GM18505 (cell line): ENCODE results near the gene OR3A2.
"Not testable (repeated sequence)": the region's sequence is repeated elsewhere in the genome, so short reads cannot be mapped to it uniquely, and the experiment has no call there.

Source experiments
- ATAC-seq: cut with Tn5 transposase; IDR thresholded peaks from one replicate; pipeline ENCODE4 v1.9.1; 2021; ENCODE audit not compliant: unreplicated experiment
- POLR2A ChIP-seq: IDR thresholded peaks from 4 replicates; pipeline ENCODE4 v1.6.1; 2011; ENCODE audit warnings: borderline replicate concordance; ENCODE audit not compliant: insufficient read depth, insufficient read length; ENCODE audit errors: extremely low read depth

OR3A2 gene

DNA sequence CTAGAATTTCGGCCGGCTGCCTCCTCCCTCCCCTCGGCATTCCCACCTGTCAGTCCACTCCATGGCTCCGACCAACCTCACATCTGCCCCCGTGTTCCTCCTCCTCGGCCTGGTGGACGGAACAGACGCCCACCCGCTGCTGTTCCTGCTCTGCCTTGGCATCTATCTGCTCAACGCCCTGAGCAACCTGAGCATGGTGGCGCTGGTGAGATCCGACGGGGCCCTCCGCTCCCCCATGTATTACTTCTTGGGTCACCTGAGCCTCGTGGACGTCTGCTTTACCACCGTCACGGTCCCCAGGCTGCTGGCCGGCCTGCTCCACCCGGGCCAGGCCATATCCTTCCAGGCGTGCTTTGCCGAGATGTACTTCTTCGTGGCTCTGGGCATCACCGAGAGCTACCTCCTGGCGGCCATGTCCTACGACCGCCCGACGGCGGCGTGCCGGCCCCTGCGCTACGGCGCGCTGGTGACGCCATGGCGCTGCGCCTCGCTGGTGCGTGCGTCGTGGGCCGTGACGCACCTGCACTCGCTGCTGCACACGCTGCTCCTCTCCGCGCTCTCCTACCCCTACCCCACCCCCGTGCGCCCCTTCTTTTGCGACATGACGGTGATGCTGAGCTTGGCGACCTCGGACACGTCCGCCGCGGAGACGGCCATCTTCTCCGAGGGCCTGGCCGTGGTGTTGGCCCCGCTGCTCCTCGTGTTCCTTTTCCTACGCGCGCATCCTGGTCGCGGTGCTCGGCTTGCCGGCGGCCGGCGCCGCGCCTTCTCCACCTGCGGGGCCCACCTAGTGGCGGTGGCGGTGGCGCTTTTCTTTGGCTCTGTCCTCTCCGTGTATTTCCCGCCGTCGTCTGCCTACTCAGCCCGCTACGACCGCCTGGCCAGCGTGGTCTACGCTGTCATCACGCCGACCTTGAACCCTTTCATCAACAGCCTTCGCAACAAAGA, at the start of gene OR3A2:
Gene OR3A2 (minus strand): TSS at position 440 of the 948 bp plus-strand sequence.
- no peak for TF ChIP-seq POLR2A
- ATAC-seq: no peak

DNA sequence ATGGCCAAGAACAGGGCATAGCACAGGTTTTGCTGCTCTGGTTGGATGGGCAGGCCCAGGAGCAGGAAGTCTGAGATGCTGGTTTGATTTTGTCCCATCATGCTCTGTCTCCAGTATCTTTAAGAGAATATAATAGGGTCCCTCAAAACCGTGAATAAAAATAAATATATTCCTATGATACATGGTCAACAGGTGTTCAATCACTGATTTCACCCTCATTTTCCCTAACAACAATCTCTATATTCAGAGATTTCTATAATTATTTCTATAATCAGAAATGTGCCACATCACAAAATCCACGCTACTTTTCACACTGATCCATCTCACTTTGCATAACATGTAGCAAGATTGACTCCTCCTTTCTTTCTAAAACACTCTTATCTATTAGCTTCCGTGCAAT, 47.6 kb upstream of the OR3A2 start, which contains the start of gene OR1E2:
Gene OR1E2 (minus strand): TSS at position 101 of the 400 bp plus-strand sequence. CDS start 0 bp downstream, at position 101.
- TF ChIP-seq POLR2A: no peak
- no peak for ATAC-seq

DNA sequence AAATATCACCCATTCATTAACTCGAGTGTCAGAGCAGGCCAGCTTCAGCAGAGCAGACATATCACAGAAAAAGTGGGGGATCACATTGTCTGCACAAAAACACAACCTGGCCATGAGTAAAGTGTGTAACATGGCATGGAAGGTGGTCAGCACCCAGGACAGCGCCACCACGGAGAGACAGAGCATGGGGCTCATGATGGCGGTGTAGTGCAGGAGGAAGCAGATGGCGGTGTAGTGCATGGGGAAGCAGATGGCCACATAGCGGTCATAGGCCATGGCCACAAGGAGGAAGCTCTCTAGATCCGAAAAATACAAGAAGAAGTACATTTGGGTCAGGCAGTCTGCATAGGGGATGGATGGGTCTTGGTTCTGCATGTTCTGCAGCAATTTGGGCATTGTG, 47.1 kb upstream of the OR3A2 start:
- not testable (repeated sequence) for ATAC-seq

DNA sequence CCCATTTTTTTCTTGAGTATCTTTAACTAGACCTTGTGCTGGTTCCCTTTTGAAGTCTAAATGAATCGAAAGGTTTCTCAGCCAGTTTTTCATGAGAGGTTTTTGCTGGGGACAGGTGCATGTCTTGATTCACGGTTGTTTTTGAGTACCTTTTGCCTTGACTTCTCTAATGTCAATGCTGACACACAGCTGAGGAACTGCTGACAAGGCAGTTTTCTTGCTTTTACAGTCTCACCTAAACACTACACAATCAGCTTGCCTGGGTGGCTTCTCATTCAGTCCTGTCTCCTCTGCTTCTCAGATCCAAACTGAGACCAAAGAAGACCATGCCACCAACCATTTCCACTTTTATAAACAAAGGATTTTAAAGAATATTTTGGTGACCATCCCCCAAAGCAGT, 32.1 kb upstream of the OR3A2 start:
- TF ChIP-seq POLR2A: no peak
- ATAC-seq: no peak

DNA sequence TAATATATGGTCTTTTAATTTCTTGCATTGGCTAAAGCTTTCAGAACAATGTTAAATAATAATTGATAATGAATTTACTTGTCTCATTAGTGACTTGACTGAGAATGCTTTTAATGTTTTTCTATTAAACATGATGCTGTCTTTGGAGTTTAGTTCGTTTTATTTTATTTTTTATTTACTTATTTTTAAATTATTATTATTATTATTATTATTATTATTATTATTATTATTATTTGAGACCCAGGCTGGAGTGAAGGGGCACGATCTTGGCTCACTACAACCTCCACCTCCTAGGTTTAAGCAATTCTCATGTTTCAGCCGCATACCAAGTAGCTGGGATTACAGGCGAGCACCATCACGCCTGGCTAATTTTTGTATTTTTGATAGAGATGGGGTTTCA, 29.5 kb upstream of the OR3A2 start:
- no peak for ATAC-seq
- TF ChIP-seq POLR2A: no peak

DNA sequence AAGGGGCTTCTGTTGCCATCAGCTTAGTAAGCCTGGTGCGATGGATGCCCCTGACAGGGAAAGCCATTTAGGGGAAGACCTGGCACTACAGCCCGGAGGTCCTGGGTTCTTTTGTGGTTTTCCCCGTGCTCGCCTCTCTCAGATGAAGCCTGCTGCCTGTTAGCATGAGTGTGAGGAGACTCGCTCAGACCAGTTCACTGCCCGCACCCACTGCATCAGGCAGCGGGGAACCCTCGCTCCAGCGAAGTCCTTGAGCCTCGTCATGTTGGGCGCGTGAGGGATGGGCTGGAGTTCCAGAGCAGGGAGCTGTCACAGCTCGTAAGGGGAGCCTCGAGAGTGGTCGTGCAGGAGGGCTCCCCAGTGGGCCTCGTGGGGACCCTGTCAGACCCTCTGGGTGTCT, 26.1 kb upstream of the OR3A2 start:
- not testable (repeated sequence) for ATAC-seq

DNA sequence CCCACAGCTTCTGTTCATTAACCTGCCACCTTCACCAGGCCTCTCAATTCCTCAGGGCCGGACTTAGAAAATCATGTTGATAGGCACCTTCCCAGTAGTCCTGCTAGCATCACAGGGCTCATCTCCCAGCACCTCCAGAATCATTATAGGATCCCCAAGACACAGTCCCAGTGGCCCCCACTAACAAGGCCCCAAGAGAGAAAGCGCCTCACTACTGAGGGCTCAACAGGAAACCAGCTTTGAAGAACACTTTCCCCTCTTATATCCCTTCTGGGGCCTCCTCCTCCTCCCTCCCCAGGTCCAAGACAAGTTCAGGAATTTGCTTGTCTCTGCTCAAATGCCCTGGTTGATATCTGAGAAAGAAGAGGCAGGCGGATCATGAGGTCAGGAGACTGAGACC, 25.0 kb upstream of the OR3A2 start, which contains the start of gene OR3A3:
Gene OR3A3 (plus strand): TSS at position 301 of the 400 bp plus-strand sequence.
- no peak for ATAC-seq
- no peak for TF ChIP-seq POLR2A

DNA sequence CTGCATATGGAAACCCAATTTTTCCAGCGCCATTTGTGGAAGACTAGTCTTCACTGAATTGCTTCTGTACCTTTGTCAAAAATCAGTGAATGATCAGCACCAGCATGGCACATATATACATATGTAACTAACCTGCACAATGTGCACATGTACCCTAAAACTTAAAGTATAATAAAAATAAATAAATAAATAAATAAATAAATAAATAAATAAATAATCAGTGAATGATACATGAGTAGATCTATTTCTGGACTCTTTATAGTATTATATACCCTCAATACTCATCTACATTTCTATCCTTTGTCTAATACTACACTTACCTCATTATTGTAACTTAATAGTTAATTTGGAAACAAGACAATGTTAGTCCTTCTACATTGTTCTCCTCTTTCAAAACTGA, 17.7 kb upstream of the OR3A2 start:
- ATAC-seq: not testable (repeated sequence)

DNA sequence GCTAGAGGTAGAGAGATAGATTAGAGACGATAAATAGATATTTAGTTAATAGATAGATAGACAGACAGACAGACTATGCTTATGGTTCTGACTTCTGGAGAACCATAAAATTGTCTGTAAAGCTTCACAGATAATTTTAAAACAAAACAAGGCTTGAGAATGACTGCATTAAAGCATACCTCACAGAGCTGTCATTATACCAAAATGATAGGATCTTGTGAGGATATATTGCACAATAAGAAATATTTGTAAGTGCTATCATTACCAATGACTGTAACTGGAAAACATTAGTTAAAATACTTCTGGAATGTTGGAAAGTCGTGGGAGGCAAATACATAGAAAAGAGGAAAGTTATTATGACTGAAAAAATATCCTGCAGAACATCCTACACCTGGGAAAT, 15.7 kb upstream of the OR3A2 start:
- no peak for TF ChIP-seq POLR2A
- no peak for ATAC-seq

DNA sequence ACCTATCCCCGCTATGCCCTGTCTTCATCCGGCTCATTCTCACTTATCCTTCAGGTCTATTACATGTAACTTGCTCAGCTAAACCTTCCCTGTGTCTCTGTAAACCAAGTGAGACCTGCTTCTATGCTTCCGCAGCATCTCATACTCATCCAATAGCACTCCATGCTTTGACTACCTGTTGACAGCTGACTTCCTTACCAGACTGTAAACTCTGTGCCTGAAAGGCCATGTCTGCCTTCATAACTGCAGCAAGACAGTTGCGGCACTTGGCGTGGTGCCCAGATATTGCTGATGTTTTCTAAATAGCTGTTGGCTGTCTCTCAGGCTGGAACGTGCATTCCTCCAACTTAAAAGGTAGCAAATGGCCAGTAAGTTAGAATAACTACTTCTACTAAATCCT, 13.9 kb upstream of the OR3A2 start:
- no peak for TF ChIP-seq POLR2A
- no peak for ATAC-seq

DNA sequence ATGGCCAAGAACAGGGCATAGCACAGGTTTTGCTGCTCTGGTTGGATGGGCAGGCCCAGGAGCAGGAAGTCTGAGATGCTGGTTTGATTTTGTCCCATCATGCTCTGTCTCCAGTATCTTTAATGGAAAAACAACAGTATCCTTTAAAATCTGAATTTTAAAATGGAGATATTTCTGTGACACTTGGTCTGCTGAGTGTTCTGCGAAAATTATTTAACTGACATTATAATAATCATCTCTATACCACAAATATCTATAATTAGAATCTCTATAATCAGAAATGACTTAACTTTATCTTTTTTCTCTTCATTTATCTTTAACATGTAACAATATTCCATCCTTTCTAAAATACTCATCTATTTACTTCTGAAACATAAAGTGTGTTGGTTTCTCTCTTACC, 12.2 kb upstream of the OR3A2 start, which contains the start of gene OR1E1:
Gene OR1E1 (minus strand): TSS at position 101 of the 400 bp plus-strand sequence. CDS start 0 bp downstream, at position 101.
- no peak for TF ChIP-seq POLR2A
- ATAC-seq: no peak

DNA sequence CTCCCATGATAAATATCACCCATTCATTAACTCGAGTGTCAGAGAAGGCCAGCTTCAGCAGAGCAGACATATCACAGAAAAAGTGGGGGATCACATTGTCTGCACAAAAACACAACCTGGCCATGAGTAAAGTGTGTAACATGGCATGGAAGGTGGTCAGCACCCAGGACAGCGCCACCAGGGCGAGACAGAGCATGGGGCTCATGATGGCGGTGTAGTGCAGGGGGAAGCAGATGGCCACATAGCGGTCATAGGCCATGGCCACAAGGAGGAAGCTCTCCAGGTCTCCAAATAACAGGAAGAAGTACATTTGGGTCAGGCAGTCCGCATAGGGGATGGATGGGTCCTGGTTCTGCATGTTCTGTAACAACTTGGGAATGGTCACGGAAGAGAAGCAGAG, 11.7 kb upstream of the OR3A2 start:
- not testable (repeated sequence) for ATAC-seq

DNA sequence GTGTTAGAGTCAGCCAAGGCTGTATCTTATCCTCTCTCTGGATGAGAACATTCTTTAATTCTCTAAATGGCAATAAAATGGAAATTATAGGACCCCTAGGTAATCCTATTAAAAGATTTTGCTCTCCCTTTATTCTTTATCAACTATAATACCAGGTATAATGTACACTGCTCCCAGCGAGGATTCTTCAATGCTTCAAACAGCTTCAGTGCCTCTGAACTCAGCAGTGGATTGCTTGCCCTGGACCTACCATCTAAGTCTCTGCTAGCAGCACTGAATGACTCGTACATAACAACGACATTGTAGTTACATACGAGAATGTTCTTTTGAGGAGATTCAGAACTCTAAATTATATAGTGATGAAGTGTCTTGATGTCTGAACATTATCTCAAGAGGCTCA, 3.7 kb upstream of the OR3A2 start:
- no peak for ATAC-seq
- TF ChIP-seq POLR2A: no peak

DNA sequence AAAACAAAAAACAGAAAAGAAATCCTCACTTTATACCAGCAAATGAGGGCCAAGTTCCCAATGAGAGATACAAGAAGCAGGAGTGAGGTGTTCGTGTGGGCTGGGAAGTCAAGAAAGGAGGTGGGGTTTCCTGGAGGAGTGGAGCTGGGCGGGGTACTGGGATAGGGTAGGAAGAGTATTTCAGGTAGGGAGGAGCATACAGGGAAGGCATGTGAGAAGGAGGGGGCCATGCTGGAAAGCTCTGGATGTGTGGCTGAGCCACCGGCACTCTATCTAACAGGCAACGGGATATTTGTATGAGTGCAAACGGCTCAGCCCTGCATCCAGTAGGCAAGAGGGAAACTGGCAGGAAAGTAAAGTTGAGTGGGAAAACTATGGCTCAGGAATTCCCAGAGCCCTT, 4.2 kb downstream of the OR3A2 start:
- no peak for ATAC-seq
- TF ChIP-seq POLR2A: no peak

DNA sequence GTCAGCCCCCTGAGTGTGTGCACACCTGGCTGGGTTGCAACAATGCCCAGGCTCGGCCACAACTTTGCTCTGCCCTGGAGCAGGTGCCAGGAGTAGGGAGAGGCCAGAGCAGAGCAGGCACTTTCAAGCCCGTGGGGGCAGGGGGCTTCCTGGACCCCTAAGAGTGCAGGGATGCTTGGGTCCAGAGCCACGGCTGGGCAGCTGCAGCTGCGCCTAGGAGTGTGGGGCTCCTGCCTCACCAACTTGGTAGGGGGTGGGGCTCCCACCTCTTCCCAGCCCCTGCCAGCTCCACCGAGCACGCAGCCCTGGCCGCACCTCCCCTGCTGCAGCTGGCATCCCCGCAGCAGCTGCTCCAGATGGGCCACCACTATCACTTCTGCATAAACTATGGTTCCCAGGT, 7.8 kb downstream of the OR3A2 start:
- ATAC-seq: no peak

DNA sequence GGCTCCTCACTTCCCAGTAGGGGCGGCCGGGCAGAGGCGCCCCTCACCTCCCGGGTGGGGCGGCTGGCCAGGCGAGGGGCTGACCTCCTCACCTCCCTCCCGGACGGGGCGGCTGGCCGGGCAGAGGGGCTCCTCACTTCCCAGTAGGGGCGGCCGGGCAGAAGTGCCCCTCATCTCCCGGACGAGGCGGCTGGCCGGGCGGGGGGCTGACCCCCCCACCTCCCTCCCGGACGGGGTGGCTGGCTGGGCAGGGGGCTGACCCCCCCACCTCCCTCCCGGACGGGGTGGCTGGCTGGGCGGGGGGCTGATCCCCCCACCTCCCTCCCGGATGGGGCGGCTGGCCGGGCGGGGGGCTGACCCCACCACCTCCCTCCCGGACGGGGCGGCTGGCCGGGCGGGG, 14.9 kb downstream of the OR3A2 start:
- not testable (repeated sequence) for ATAC-seq

More for the DNA sequence above, 7.8 kb downstream of the OR3A2 start:
- no peak for TF ChIP-seq POLR2A

DNA sequence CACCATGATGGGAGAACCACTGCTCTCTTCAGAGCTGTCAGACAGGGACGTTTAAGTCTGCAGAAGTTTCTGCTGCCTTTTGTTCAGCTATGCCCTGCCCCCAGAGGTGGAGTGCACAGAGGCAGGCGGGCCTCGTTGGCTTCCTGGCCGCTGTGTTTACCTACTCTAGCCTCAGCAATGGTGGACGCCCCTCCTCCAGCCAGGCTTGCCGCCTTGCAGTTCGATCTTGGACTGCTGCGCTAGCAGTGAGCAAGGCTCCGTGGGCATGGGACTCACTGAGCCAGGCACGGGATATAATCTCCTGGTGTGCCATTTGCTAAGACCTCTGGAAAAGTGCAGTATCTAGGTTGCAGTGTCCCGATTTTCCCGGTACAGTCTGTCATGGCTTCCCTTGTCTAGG, 43.3 kb downstream of the OR3A2 start:
- not testable (repeated sequence) for ATAC-seq
